Spleen (tissue), 7 donors: ENCODE measurements around the gene NAA35.

Source experiments
- CTCF ChIP-seq, 11 experiments: fragments of 200-600 bp in 7 of 11; fragments of 450-650 bp in 4 of 11; sonication (generic) in 4 of 11; IDR thresholded peaks in 8 of 11; conservative IDR thresholded peaks in 3 of 11; 1 replicate in 7 of 11; 2 replicates in 4 of 11; pipeline versions ENCODE4 v1.4.0 to v1.8.0; 2016 to 2021; ENCODE audit warnings: antibody characterized with exemption in 11 of 11, inconsistent platforms in 4 of 11, mild to moderate bottlenecking in 1 of 11
- POLR2A ChIP-seq, 3 donors: fragments of 450-650 bp; IDR thresholded peaks; one replicate each; pipeline ENCODE4 v1.5.1; 2017; ENCODE audit warnings: antibody characterized with exemption in 3 of 3, mild to moderate bottlenecking in 1 of 3
- POLR2AphosphoS5 ChIP-seq, 3 donors: sonication (generic); formaldehyde crosslinking; IDR thresholded peaks; one replicate each; pipeline ENCODE4 v1.5.1; 2017; ENCODE audit warnings: antibody characterized with exemption in 3 of 3
- donor health status: DM: no; HTN: no; CAD: no; lungs with moderate emphysema.
- donor health status: DM: no; HTN: no; CAD: no.
- donor health status: DM: no; HTN: no; CAD: no.

GRCh38 chr9:86064220-86064619, 123.3 kb downstream of the NAA35 start:
- TF ChIP-seq CTCF (IDR thresholded peaks at IDR 0.05 in 8 of 11, conservative IDR thresholded peaks at IDR 0.05 in 3 of 11) (no peak), POLR2A (IDR thresholded peaks at IDR 0.05) (no peak), POLR2AphosphoS5 (IDR thresholded peaks at IDR 0.05) (no peak)
